ENCODE measurements around the gene HLCS.

Gene HLCS

DNA sequence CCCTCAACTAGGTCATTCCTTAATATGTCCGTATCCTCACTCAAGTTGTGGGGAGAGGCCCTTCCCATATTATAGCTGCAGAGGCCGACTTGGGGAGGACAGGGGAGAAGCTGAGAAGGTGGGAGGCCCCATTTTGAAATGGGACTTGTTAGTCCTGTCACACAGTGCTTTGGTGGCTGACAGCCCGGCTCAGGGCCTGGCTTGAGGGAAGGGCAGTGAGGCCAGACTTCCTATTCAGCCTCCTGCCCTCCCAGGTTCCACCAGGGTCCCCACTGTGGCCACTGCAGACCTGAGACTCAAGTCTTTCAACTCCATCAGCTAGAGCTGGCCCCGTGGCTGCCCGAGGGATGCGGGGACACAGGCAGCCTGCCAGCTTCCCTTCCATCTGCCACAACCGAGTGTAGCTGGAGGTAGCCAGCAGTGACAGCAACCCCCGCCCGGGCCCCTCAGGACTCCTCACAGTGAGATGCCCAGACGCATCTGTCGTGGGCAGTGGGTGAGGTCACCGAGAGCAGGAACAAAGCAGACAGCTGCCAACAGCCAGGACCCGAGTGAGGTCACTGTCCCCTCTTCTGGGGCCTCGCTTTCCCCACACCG is 230.6 kb downstream of the HLCS start:
- DNase-seq, result no peak

GRCh38 chr21:36735201-36735515 is 231.3 kb downstream of the HLCS start:
- DNase-seq, result no peak

GRCh38 chr21:36734367-36735200 is 231.9 kb downstream of the HLCS start:
- DNase-seq, result no peak

- DNase-seq, result no peak
Observed at GRCh38 chr21:36733857-36734256, 232.6 kb downstream of the HLCS start.

DNA sequence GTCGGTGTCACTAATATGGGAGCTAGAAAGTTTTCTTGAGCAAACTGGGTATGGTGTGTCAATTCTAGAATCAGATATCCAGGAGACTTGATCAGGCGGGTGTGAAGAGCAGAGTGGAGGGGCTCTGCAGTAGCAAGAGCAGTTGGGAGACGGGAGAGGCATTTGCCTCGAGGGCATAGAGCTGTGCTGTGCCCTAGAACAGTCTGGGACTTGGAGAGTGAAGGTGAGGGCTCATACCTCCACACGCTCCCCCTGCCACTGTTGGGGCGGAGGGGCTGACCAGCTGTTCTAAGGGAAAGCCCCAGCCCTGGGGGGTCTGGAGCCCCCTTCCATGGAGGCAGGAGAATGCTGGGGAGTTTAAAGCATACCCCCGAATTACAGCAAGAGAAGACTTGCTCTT is 233.7 kb downstream of the HLCS start:
- no peak for DNase-seq

DNA sequence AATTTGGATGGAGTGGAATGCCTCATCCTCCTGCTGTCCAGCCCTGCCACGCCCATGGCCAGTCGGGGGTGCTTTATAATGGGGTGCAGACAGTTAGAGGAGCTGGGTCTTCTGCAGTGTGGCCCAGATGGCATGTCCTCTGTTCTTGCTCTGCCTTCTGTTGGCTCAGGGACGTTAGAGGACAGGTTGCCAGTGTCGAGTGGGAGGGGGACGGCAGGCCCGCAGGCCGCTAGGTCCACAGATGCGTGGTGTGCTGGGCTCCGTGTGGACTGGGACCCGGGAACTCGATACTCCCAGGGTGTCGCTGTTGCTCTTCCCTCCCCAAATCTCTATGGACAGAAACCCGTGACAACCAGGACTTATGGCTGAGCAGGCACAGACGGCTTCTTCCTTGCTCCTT is 234.3 kb downstream of the HLCS start:
- no peak for DNase-seq

GRCh38 chr21:36730291-36731281 is 235.9 kb downstream of the HLCS start:
- no peak for DNase-seq

GRCh38 chr21:36729310-36729970 is 237.0 kb downstream of the HLCS start:
- DNase-seq, result no peak

- DNase-seq, result no peak
Observed at GRCh38 chr21:36728371-36729111, 237.9 kb downstream of the HLCS start.

DNA sequence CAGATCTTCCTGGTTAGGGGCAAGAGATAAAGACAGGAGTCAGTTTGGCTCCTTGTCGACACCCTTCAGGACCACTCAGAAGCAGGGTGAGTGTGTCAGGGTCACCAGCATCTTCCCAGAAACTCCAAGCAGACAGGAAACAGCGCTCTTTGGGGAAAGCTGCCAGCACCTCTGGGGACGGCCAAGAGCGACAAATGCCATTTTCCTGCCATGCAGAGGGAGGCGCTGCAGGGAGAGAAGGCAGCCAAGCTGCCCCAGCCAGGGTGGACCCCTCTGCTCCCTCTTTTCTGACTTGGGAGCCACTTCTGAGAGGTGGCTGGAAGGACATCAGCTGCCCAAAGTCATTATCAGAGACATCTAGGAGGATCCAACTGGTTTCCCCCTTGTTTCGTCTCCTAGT is 238.6 kb downstream of the HLCS start:
- DNase-seq, result no peak

GRCh38 chr21:36725793-36726386 is 240.6 kb downstream of the HLCS start:
- DNase-seq, result no peak

GRCh38 chr21:36724660-36725059 is 241.8 kb downstream of the HLCS start:
- no peak for DNase-seq

GRCh38 chr21:36723371-36723881 is 243.0 kb downstream of the HLCS start:
- DNase-seq, result no peak

GRCh38 chr21:36722370-36723368 is 243.8 kb downstream of the HLCS start:
- no peak for DNase-seq

DNA sequence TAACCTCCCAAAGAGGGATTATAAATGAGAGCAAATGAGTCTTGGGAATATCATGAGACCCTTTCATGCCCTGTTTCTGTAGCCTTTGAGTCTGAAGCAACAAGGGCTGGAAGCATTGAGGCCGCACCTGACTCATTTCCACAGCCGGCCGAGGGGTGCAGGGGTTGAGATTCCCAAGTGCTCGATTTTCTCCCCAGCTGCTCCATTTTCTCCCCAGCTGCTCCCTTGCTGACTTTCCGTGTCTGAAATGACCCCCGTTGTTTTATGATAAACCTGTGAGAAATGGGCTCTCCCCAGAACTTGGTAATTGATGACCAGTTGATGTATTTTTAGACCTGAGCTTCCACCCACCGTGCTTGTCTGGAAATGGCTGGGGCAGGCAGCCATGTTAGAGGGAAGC is 244.7 kb downstream of the HLCS start:
- DNase-seq, result no peak

DNA sequence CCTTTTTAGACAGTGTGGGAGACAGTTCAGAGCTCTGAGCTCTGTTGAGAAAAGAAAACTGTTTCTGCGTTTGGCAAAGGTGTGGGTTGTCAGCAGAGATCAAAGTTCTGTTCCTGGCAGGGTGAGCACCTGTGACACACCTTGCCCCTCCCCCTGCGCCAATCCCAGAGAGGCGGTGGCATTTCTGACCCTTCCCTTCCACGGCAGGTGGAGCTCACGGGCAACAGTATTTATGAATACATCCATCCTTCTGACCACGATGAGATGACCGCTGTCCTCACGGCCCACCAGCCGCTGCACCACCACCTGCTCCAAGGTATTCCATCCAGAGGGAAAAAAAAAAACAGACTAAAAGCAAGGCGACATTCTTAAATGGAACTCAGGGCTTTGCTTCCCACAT is 246.9 kb downstream of the HLCS start:
- no peak for DNase-seq

DNA sequence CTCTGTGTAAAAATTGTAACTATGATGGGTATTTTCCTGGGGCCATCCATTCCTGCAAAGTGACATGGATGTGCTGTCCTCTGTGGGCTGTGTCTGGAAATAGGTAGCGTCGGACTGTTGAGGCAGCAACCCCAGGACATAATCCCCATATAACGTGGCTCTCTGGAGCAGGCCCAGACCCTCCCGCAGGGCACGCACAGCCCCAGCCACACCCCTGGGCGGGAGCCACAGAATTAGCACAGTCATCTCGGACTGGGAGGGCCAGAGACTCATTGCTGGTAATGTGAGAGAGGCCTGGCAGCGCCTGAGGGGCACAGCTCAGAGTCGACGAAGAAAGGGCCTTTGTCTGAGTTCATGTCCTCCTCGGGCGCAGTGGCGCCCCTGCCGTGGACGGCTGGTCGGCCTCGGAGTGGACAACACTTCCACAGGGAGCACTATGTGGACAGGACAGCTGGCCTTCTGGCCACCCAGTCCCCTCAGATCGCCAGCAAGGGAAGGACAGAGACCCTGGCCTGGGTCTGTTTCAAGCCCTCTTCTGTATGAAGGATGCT is 247.4 kb downstream of the HLCS start:
- no peak for DNase-seq

- no peak for DNase-seq
Observed at GRCh38 chr21:36717976-36718375, 248.5 kb downstream of the HLCS start.

GRCh38 chr21:36716836-36717235 is 249.6 kb downstream of the HLCS start:
- DNase-seq, result no peak

DNA sequence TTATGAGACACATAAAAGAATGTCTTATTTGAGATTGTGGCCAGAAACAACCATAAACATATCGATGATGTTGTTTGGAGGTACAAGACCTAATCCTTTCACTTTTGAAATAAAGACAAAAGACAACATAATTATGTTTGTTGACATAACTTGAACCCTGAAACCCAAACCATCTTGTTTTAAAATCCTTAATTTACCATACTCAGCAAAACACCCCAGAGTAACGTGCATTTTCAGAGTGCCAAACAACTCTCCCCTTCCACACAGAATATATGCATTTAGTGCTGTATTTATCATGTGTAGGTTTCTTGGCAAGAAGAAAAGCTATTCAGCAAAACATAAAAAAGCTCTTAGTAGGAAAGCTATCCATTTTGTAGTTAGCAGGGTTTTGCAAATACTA is 250.1 kb downstream of the HLCS start:
- no peak for DNase-seq
